DOHH2 (cell line): ENCODE data around the gene ALPL.

Experiments
- H3F3A ChIP-seq: fragments of 200-600 bp; sonication (generic), shearing (Covaris generic); 2 replicates; pipeline ENCODE4 v1.6.0; 2016; ENCODE audit warnings: antibody characterized with exemption, mild to moderate bottlenecking; ENCODE audit not compliant: control insufficient read depth, insufficient read depth
- H3K27ac ChIP-seq: fragments of 200-600 bp; sonication (generic); 2 replicates; pipeline ENCODE4 v1.5.1; 2014; ENCODE audit warnings: low read depth, mild to moderate bottlenecking, low read length, moderate library complexity
- H3K27me3 ChIP-seq: fragments of 200-600 bp; sonication (generic); 2 replicates; pipeline ENCODE4 v1.6.1; 2014; ENCODE audit warnings: mild to moderate bottlenecking, low read length, mixed read lengths; ENCODE audit not compliant: control insufficient read depth
- H3K36me3 ChIP-seq: fragments of 200-600 bp; sonication (generic); 2 replicates; pipeline ENCODE4 v1.6.1; 2014; ENCODE audit warnings: mild to moderate bottlenecking, low read length, moderate library complexity, mixed read lengths; ENCODE audit not compliant: control insufficient read depth
- H3K4me1 ChIP-seq: fragments of 200-600 bp; sonication (generic); 2 replicates; pipeline ENCODE4 v1.6.1; 2014; ENCODE audit warnings: mild to moderate bottlenecking, low read length, mixed read lengths; ENCODE audit not compliant: control insufficient read depth
- H3K4me2 ChIP-seq: fragments of 200-600 bp; sonication (generic); 2 replicates; pipeline ENCODE4 v1.6.0; 2014; ENCODE audit warnings: mild to moderate bottlenecking, low read length, moderate library complexity
- H3K4me3 ChIP-seq: fragments of 200-600 bp; sonication (generic); 2 replicates; pipeline ENCODE4 v1.5.1; 2014; ENCODE audit warnings: mild to moderate bottlenecking, low read length, mixed read lengths
- H3K79me2 ChIP-seq: fragments of 200-600 bp; sonication (generic); 2 replicates; pipeline ENCODE4 v1.6.1; 2014; ENCODE audit warnings: mild to moderate bottlenecking, low read length, mixed read lengths; ENCODE audit not compliant: control insufficient read depth
- H3K9me2 ChIP-seq: fragments of 200-600 bp; sonication (generic); replicated peaks from 2 replicates; pipeline ENCODE4 v1.6.1; 2014; ENCODE audit warnings: mild to moderate bottlenecking, low read length, mixed read lengths; ENCODE audit not compliant: control insufficient read depth
- H3K9me3 ChIP-seq: fragments of 200-600 bp; sonication (generic); 2 replicates; pipeline ENCODE4 v1.6.1; 2014; ENCODE audit warnings: antibody characterized with exemption, low read length, mixed read lengths; ENCODE audit not compliant: control insufficient read depth, insufficient read depth
- H4K20me1 ChIP-seq: fragments of 200-600 bp; sonication (generic); 2 replicates; pipeline ENCODE4 v1.6.0; 2014; ENCODE audit warnings: low read depth, mild to moderate bottlenecking, antibody characterized with exemption, low read length, moderate library complexity; ENCODE audit not compliant: control insufficient read depth, insufficient read depth
- CTCF ChIP-seq: fragments of 200-600 bp; sonication (generic); IDR thresholded peaks from one replicate; pipeline ENCODE4 v1.5.1; 2014; ENCODE audit warnings: antibody characterized with exemption, mild to moderate bottlenecking, low read depth, low read length; ENCODE audit not compliant: poor library complexity, severe bottlenecking
- EZH2phosphoT487 ChIP-seq: fragments of 200-600 bp; sonication (generic); IDR thresholded peaks from 2 replicates; pipeline ENCODE4 v1.6.1; 2017; ENCODE audit warnings: borderline replicate concordance, mild to moderate bottlenecking, antibody characterized with exemption, low read length, moderate library complexity, mixed read lengths

ALPL gene

GRCh38 chr1:21544095-21544494 lies 34.9 kb downstream of the ALPL start:
- Histone ChIP-seq H3K79me2 (no peaks in the 10 kb centered on the region), H3K27ac (no peak overlapping the region), H3K9me2 (no peaks in the 10 kb centered on the region), H3K4me2 (no peak overlapping the region), H3K4me3 (no peak overlapping the region), H3K27me3 (no peaks in the 10 kb centered on the region), H4K20me1 (no peaks in the 10 kb centered on the region), H3K9me3 (no peaks in the 10 kb centered on the region), H3K36me3 (no peaks in the 10 kb centered on the region), H3F3A (no peaks in the 10 kb centered on the region), H3K4me1 (no peaks in the 10 kb centered on the region)
- TF ChIP-seq CTCF = no peak
- TF ChIP-seq EZH2phosphoT487 = no peak

GRCh38 chr1:21546122-21546825 lies 37.1 kb downstream of the ALPL start:
- no peak for TF ChIP-seq CTCF
- TF ChIP-seq EZH2phosphoT487 = no peak
- no peaks in the 10 kb centered on the region for H3K79me2 ChIP-seq
- no peaks in the 10 kb centered on the region for H3K9me3 ChIP-seq
- H3K4me3 ChIP-seq = no peak overlapping the region
- H3K4me1 ChIP-seq = no peaks in the 10 kb centered on the region
- H3K4me2 ChIP-seq = no peak overlapping the region
- no peaks in the 10 kb centered on the region for H3F3A ChIP-seq
- H3K27me3 ChIP-seq = no peaks in the 10 kb centered on the region
- no peaks in the 10 kb centered on the region for H4K20me1 ChIP-seq
- no peak overlapping the region for H3K27ac ChIP-seq
- no peaks in the 10 kb centered on the region for H3K36me3 ChIP-seq
- no peaks in the 10 kb centered on the region for H3K9me2 ChIP-seq

- Histone ChIP-seq H3F3A (no peaks in the 10 kb centered on the region), H3K9me2 (no peaks in the 10 kb centered on the region), H3K4me3 (no peak overlapping the region), H3K27me3 (no peaks in the 10 kb centered on the region), H4K20me1 (no peaks in the 10 kb centered on the region), H3K79me2 (no peaks in the 10 kb centered on the region), H3K27ac (no peak overlapping the region), H3K4me1 (no peaks in the 10 kb centered on the region), H3K9me3 (no peaks in the 10 kb centered on the region), H3K36me3 (no peaks in the 10 kb centered on the region), H3K4me2 (no peak overlapping the region)
- TF ChIP-seq CTCF (no peak), EZH2phosphoT487 (no peak)
Observed at GRCh38 chr1:21547876-21548275, 38.7 kb downstream of the ALPL start.
